ENCODE measurements around the gene CMSS1.

CMSS1 gene

DNA sequence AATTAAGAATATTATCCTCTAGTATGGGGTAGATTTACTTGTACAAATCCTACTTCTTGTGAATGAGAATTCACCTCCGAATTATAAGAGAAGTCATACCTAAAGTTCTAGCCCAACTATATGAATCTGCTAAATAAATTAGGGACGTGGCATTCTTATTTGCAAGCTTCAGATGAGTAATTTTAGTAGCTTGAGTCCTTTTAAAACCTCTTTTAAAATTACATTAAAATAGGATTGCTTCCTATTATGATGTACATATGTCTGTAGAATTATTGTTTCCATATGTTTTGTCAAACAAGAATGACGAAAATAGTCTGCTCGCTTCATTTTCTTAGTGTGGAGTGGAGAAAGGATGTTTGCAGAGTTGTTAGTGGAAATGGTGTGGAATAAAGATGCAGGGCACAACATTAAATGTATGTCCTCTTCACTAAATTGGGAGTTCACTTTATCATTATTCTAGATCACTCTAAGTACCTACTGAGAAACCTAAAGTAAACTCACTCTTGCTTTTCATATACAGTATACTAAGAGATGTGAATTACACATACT lies 59.4 kb downstream of the CMSS1 start:
- Histone ChIP-seq H3K79me1 (ENCODE audit: low read length) (peaks cover 4% of the 10 kb centered on the region), H3K9ac (ENCODE audit: low read length) (no peak overlapping the region), H3K27me3 (ENCODE audit: insufficient read depth, low read length) (no peaks in the 10 kb centered on the region), H3K36me3 (ENCODE audit: control insufficient read depth in 1 of 2, insufficient read depth in 2 of 2, low read length in 2 of 2) (no peaks in the 10 kb centered on the region), H3K4me2 (ENCODE audit: low read length) (no peak overlapping the region), H2BK12ac (ENCODE audit: low read length) (no peak overlapping the region), H4K91ac (ENCODE audit: low read depth, low read length) (no peak overlapping the region), H4K12ac (ENCODE audit: low read depth, low read length) (no peak overlapping the region), H3K4me1 (ENCODE audit: control insufficient read depth in 1 of 2, insufficient read depth in 2 of 2, low read length in 2 of 2) (peaks cover under 1 to 2% of the 10 kb centered on the region in 2 experiments), H3K14ac (ENCODE audit: low read length) (no peak overlapping the region), H3K18ac (ENCODE audit: low read length) (no peak overlapping the region), H2BK5ac (ENCODE audit: low read depth, low read length, poor library complexity) (no peak overlapping the region), H2AFZ (ENCODE audit: insufficient read depth, low read length, poor library complexity) (no peak overlapping the region), H3K9me3 (ENCODE audit: insufficient read depth, low read depth, low read length) (no peaks in the 10 kb centered on the region), H3K23ac (ENCODE audit: low read length) (no peak overlapping the region), H2BK120ac (ENCODE audit: insufficient read depth, low read length, poor library complexity) (no peak overlapping the region), H3K4ac (ENCODE audit: low read depth, low read length) (no peak overlapping the region), H3K27ac (ENCODE audit: low read depth, low read length) (no peak overlapping the region), H3K79me2 (ENCODE audit: control insufficient read depth, insufficient read depth, low read length, poor library complexity) (peaks cover 1% of the 10 kb centered on the region), H3K4me3 (ENCODE audit: low read depth, low read length) (no peak overlapping the region), H2AK5ac (ENCODE audit: low read length) (no peak overlapping the region), H4K8ac (ENCODE audit: low read depth, low read length) (no peak overlapping the region)
- no CpG with 5 or more reads among the region's 4 CpGs for WGBS (ENCODE audit: extremely low coverage, insufficient coverage, insufficient read length)
- DNase-seq, result no peak

DNA sequence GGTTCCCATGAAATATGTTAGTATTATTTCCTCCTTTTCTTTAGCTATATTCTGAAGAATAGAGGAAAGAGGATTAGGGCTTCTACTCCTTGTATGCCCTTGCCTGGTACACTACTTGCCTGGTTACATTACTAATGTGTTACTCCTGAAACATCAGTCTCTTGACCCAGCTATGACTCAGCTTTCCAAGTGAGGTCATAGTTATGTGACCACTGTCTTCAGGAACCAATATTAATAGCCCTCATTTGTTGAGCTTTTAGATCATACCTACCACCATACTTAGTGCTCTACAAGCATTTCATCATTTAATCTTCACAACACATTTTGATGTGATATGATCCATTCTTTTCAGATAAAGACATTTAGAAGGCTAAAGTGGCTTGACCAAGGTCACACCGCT lies 60.3 kb downstream of the CMSS1 start:
- Histone ChIP-seq H3K27me3 (ENCODE audit: insufficient read depth, low read length) (no peaks in the 10 kb centered on the region), H2AFZ (ENCODE audit: insufficient read depth, low read length, poor library complexity) (no peak overlapping the region), H3K9ac (ENCODE audit: low read length) (no peak overlapping the region), H4K12ac (ENCODE audit: low read depth, low read length) (no peak overlapping the region), H3K79me2 (ENCODE audit: control insufficient read depth, insufficient read depth, low read length, poor library complexity) (peaks cover 1% of the 10 kb centered on the region), H3K14ac (ENCODE audit: low read length) (no peak overlapping the region), H3K23ac (ENCODE audit: low read length) (no peak overlapping the region), H4K8ac (ENCODE audit: low read depth, low read length) (no peak overlapping the region), H3K79me1 (ENCODE audit: low read length) (peaks cover 4% of the 10 kb centered on the region), H3K27ac (ENCODE audit: low read depth, low read length) (no peak overlapping the region), H3K4ac (ENCODE audit: low read depth, low read length) (no peak overlapping the region), H4K91ac (ENCODE audit: low read depth, low read length) (no peak overlapping the region), H3K18ac (ENCODE audit: low read length) (no peak overlapping the region), H2BK5ac (ENCODE audit: low read depth, low read length, poor library complexity) (no peak overlapping the region), H2BK12ac (ENCODE audit: low read length) (no peak overlapping the region), H3K4me1 (ENCODE audit: control insufficient read depth in 1 of 2, insufficient read depth in 2 of 2, low read length in 2 of 2) (no peaks in the 10 kb centered on the region), H3K9me3 (ENCODE audit: insufficient read depth, low read depth, low read length) (no peaks in the 10 kb centered on the region), H2AK5ac (ENCODE audit: low read length) (no peak overlapping the region), H3K4me2 (ENCODE audit: low read length) (no peak overlapping the region), H3K4me3 (ENCODE audit: low read depth, low read length) (no peak overlapping the region), H3K36me3 (ENCODE audit: control insufficient read depth in 1 of 2, insufficient read depth in 2 of 2, low read length in 2 of 2) (no peaks in the 10 kb centered on the region), H2BK120ac (ENCODE audit: insufficient read depth, low read length, poor library complexity) (no peak overlapping the region)
- DNase-seq, result peak; percentile 43 to 82
- WGBS (ENCODE audit: extremely low coverage, insufficient coverage, insufficient read length), result no CpG with 5 or more reads among the region's 1 CpG

DNA sequence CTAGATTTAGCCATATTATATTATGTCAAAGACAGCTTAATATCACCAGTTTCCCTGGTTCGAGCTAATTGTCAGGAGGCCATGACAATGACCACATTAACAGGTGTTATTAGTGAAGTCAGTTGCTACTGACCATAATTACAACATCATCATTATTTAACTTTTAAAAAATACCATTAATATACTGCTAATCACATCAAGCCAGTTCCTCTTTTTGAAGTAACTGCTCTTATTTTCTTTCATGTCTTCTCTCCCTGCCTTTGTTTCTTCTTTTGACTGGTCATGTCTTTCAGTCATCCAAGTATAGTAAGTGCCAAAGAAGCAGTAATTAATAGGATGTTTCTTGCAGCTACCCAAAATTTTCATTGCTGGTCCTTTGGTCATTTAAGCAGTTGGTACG lies 61.6 kb downstream of the CMSS1 start:
- no peak for DNase-seq
- no peak overlapping the region for H4K91ac ChIP-seq (ENCODE audit: low read depth, low read length)
- no peak overlapping the region for H3K4me3 ChIP-seq (ENCODE audit: low read depth, low read length)
- H3K4me1 ChIP-seq (ENCODE audit: control insufficient read depth in 1 of 2, insufficient read depth in 2 of 2, low read length in 2 of 2), result no peaks in the 10 kb centered on the region
- H3K9me3 ChIP-seq (ENCODE audit: insufficient read depth, low read depth, low read length), result no peaks in the 10 kb centered on the region
- H2BK120ac ChIP-seq (ENCODE audit: insufficient read depth, low read length, poor library complexity), result no peak overlapping the region
- H3K4ac ChIP-seq (ENCODE audit: low read depth, low read length), result no peak overlapping the region
- H3K79me2 ChIP-seq (ENCODE audit: control insufficient read depth, insufficient read depth, low read length, poor library complexity), result peaks cover 1% of the 10 kb centered on the region
- H3K79me1 ChIP-seq (ENCODE audit: low read length), result peaks cover 4% of the 10 kb centered on the region
- no peak overlapping the region for H3K4me2 ChIP-seq (ENCODE audit: low read length)
- no peaks in the 10 kb centered on the region for H3K27me3 ChIP-seq (ENCODE audit: insufficient read depth, low read length)
- no peak overlapping the region for H4K12ac ChIP-seq (ENCODE audit: low read depth, low read length)
- H4K8ac ChIP-seq (ENCODE audit: low read depth, low read length), result no peak overlapping the region
- H3K14ac ChIP-seq (ENCODE audit: low read length), result no peak overlapping the region
- H3K18ac ChIP-seq (ENCODE audit: low read length), result no peak overlapping the region
- no CpG with 5 or more reads among the region's 2 CpGs for WGBS (ENCODE audit: extremely low coverage, insufficient coverage, insufficient read length)
- no peak overlapping the region for H3K23ac ChIP-seq (ENCODE audit: low read length)
- no peak overlapping the region for H3K27ac ChIP-seq (ENCODE audit: low read depth, low read length)
- no peak overlapping the region for H3K9ac ChIP-seq (ENCODE audit: low read length)
- no peaks in the 10 kb centered on the region for H3K36me3 ChIP-seq (ENCODE audit: control insufficient read depth in 1 of 2, insufficient read depth in 2 of 2, low read length in 2 of 2)
- H2BK5ac ChIP-seq (ENCODE audit: low read depth, low read length, poor library complexity), result no peak overlapping the region
- no peak overlapping the region for H2AFZ ChIP-seq (ENCODE audit: insufficient read depth, low read length, poor library complexity)
- no peak overlapping the region for H2AK5ac ChIP-seq (ENCODE audit: low read length)
- no peak overlapping the region for H2BK12ac ChIP-seq (ENCODE audit: low read length)

DNA sequence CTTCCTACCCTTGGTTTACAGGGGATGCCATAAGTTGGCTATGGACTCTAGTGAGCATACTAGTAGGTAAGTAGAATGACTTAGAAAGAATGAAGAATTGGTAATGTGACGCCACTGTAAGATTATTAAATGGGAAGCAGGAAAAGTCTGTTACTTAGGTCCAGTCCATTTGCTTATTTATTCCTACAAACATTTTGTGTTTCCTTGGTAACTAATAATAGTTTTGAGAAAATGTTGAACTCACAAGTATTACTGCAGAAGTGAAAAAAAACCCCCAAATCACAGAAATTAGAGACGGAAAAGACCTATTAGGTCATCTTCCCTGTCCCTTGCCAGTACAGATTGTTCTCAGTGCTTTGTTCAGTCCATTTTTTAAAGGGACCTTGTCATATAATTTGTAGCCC lies 63.5 kb downstream of the CMSS1 start:
- Histone ChIP-seq H3K23ac (ENCODE audit: low read length) (no peak overlapping the region), H3K14ac (ENCODE audit: low read length) (no peak overlapping the region), H3K18ac (ENCODE audit: low read length) (no peak overlapping the region), H2AK5ac (ENCODE audit: low read length) (no peak overlapping the region), H2BK5ac (ENCODE audit: low read depth, low read length, poor library complexity) (no peak overlapping the region), H3K4ac (ENCODE audit: low read depth, low read length) (no peak overlapping the region), H2BK120ac (ENCODE audit: insufficient read depth, low read length, poor library complexity) (no peak overlapping the region), H3K27me3 (ENCODE audit: insufficient read depth, low read length) (no peaks in the 10 kb centered on the region), H3K4me1 (ENCODE audit: control insufficient read depth in 1 of 2, insufficient read depth in 2 of 2, low read length in 2 of 2) (no peaks in the 10 kb centered on the region), H3K9me3 (ENCODE audit: insufficient read depth, low read depth, low read length) (no peaks in the 10 kb centered on the region), H4K12ac (ENCODE audit: low read depth, low read length) (no peak overlapping the region), H4K91ac (ENCODE audit: low read depth, low read length) (no peak overlapping the region), H3K4me2 (ENCODE audit: low read length) (no peak overlapping the region), H3K36me3 (ENCODE audit: control insufficient read depth in 1 of 2, insufficient read depth in 2 of 2, low read length in 2 of 2) (no peaks in the 10 kb centered on the region), H3K4me3 (ENCODE audit: low read depth, low read length) (no peak overlapping the region), H2BK12ac (ENCODE audit: low read length) (no peak overlapping the region), H3K79me2 (ENCODE audit: control insufficient read depth, insufficient read depth, low read length, poor library complexity) (no peaks in the 10 kb centered on the region), H3K27ac (ENCODE audit: low read depth, low read length) (no peak overlapping the region), H3K9ac (ENCODE audit: low read length) (no peak overlapping the region), H4K8ac (ENCODE audit: low read depth, low read length) (no peak overlapping the region), H3K79me1 (ENCODE audit: low read length) (peaks cover 1% of the 10 kb centered on the region), H2AFZ (ENCODE audit: insufficient read depth, low read length, poor library complexity) (no peak overlapping the region)
- WGBS (ENCODE audit: extremely low coverage, insufficient coverage, insufficient read length), result no CpG with 5 or more reads among the region's 2 CpGs
- no peak for DNase-seq
